ENCODE results near the gene CTCFL.

The CTCFL gene

DNA sequence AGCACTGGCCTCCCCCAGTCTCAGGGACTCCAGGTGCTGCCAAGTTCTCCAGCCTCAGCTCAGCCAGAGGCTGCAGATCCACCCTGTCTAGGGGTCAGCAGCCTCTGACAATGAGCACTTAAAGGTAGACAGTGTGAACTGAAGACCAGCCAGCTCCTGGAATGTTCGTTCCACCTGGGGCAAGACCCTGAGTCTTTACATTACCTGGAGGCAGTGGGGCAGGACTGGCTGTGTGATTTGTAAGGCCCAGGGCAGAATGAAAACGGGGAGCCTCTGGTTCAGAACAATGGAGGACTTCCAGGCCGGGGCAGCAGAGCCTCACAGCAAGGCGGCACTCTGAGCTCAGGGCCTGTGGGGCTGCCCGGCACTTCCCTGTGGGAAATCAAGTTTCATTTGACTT is 65.0 kb downstream of the CTCFL start:
- DNase-seq: no peak

DNA sequence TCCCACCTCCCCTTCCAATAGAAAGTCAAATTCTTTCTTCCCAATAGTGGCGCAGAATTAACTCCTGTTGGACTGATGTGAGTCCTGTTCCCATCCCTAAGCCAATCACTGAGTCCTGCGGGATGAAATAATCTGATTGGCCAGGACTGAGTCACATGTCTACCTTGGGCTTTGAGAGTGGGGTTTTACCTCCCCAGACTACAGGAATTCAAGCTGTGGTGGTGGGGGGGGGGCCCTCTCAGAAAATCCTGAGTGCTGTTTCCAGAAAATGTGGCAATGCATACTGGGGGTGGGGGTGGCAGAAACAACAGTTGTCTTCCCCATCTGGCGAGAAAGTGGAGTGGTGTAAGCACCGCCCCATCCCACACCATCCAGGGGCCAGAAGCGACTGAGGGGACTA is 65.7 kb downstream of the CTCFL start:
- DNase-seq: no peak

DNA sequence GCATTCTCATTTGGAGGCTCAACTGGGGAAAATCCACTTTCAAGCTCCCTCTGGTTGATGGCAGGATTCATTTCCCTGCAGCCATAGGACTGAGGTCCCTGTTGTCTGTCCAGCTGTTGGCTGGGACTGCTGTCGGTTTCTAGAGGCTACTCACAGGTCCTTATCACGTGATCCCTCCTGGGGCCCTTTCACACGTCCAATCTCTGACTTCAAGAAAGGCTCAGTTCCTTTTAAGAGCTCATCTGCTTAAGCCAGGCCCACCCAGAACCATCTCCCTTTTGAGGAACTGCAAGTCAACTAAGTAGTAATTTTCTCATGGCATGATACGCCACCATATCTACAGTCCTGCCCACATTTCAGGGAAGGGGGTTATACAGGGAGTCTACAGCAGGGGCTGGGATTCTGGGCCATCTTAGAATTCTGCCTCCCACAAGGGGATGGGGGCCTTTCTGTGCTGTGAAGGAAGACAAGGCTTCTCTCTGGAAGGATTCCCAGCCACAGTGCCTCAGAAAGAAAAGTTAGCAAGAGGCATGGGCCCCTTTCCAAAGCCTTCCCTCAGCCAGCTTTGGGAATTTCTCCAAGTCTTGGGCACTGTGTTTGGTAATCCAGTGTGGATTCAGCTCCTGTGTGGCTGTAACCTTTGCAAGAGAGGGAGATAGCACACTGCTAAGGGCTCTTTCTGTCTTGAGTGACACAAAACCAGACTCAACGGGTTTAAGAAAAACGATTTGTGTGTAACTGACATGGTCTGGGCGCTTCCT is 66.4 kb downstream of the CTCFL start:
- DNase-seq: no peak

DNA sequence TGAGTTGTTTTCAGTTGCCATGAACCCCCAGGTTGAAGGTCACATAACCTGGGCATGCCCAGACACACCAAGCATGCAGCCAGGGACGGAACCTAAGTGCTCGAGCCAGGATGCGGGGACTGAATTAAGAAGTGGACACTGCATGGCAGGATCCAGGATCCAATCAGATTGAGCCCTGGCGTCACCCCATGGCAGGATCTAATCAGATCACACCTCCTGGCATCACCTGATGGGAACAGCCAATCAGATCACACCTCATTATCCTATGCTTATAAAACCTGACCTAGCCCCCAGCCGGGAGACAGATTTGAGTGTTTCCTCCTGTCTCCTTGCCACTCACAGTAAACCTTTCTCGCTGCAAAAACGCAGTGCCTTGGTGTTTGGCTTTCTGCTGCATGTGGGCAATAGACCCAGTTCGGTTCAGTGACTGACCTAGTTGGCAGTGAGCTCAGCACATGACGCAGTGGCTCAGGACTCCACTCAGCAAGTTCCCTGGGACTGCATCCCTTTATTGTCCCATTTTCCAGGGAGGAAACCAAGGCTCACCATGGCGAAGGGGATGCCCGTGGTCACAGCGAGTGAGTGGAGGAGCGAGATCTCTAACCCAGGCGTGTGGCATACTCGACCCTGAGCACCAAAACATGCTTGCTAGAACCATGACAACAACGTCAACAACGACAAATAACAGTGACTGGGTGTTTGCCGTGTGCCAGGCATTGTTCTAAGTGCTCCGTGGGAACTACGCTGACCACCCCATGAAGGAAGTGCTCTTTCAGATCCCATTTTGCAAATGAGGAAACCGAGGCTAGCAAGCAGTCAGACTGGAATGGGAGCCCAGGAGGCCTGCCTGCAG is 67.5 kb downstream of the CTCFL start:
- DNase-seq: no peak

DNA sequence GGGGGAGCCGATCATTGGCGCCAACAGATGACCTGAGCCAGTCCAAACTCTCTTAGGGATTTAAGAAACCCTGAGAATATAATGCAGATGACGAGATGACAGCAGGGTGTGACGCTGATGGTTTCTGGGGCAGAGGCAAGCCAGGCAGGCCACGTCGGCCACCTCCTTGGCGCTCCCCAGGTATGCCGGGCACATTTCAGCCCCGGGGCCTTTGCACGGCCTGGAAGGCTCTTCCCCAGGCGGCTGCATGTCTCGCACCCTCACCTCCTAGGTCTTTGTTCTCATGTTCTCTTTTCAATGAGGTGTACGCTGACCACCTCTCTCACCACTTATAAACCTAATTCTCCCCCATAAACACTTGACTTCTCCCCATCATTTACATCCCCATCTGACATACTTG is 68.8 kb downstream of the CTCFL start:
- no peak for DNase-seq

DNA sequence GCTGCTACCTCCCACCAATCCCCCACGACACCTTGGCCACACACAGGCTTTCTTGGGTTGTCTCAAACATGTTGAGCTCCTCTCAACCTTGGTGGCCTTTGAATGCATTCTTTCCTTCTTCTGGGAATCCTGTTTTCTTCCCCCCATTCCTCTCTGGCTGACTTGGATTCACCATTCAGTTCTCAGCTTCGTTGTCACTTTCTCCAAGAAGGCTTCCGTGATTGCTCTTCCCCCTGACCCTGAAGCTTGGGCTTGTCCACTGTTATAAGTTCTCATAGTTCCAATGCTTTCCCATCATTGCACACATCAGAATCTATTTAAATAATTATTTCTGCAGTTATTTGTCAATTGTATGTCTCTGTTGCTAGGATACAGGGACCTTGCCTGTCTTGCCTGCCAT is 69.6 kb downstream of the CTCFL start:
- DNase-seq: no peak

DNA sequence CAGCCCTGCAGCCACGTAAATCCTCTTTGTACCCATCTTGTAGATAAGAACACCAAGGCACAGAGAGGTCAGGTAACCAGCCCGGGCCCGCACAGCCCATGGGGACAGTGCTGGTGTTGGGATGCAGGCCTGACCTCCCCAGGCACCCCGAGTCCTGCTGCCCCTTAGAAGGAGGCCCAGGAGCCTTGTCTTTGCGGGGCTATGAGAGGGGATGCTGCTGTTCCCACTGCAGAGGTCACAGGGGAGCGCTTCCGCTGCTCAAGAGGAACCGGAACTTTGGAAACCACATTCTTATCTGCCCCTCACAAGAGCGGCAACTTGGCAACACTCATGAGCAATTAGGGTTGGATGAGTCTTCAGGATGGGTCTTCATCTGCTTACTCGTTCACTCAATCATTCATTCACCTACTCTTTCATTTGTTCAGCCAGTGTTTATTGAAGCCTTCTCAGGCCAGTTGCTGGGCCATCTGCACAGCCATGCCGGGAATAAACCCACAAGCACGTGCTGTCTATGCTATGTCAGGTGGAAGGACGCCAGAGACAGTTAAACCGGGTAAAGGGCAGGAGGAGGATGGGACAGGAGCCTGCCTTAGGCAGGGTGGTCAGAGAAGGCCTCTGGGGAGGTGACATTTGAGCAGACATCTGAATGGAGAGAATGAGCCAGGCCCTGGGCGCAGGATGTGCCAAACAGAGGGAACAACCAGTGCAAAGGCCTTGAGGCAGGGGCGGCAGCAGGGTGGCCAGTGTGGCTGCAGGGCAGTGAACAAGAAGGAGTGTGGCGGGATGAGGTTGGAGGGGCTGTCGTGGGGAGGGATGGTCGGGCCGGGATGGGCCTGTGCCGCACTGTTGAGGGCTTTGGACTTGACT is 72.9 kb downstream of the CTCFL start:
- no peak for DNase-seq

DNA sequence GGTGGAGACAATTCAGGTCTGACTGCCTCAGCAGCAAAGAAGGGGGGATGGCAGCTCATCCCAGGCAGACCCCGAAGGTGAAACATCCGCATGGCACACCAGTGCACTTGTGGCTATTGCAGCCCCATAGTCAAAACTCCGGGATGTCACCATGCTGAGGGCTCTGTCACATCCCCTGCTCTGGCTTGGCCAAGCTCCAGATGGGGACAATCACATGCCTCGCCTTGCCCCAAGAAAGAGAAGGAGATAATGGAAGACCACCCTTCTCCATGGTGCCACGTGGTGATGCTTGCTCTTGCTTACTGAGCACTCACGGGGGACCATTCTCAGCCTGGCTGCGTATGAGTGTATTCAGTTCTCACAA is 73.5 kb downstream of the CTCFL start:
- DNase-seq: no peak

DNA sequence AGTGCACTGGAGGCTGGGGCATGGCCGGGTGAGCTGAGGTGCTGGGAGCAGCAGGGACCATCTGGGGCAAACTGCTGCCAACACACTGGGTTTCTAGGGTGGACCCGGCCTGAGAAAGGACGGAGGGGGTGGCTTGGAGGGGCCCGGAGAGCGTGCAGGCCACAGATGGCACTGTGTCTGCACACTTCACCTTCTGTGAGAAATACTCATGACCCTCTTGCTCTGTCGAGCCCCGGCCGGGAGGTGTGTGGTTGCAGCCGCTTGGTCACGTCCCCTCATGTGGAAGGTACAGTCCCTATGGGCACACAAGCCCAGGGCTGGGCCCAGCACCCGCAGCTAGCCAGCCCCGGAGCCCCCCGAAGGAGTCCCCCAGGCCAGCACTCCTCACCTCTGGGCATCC is 74.0 kb downstream of the CTCFL start:
- DNase-seq: no peak

DNA sequence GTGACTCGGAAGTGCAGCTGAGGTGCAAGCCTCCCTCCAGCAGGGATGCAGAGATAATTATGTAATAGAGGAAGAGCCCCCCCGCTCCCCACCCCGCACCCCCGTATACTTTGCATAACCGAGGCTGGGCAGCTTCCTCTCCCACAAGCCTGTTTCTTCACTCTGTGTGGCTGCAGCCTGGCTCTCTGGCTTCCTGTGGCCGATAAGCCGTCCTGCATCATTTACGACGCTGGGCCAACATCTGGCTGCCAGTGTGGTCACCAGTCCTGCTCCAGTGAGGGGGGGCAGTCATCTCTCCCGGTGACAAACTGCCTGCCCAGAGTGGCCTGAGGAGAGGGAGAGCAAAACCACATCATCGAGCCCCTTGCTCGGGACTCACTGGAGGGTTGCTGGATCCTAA is 74.5 kb downstream of the CTCFL start:
- no peak for DNase-seq

DNA sequence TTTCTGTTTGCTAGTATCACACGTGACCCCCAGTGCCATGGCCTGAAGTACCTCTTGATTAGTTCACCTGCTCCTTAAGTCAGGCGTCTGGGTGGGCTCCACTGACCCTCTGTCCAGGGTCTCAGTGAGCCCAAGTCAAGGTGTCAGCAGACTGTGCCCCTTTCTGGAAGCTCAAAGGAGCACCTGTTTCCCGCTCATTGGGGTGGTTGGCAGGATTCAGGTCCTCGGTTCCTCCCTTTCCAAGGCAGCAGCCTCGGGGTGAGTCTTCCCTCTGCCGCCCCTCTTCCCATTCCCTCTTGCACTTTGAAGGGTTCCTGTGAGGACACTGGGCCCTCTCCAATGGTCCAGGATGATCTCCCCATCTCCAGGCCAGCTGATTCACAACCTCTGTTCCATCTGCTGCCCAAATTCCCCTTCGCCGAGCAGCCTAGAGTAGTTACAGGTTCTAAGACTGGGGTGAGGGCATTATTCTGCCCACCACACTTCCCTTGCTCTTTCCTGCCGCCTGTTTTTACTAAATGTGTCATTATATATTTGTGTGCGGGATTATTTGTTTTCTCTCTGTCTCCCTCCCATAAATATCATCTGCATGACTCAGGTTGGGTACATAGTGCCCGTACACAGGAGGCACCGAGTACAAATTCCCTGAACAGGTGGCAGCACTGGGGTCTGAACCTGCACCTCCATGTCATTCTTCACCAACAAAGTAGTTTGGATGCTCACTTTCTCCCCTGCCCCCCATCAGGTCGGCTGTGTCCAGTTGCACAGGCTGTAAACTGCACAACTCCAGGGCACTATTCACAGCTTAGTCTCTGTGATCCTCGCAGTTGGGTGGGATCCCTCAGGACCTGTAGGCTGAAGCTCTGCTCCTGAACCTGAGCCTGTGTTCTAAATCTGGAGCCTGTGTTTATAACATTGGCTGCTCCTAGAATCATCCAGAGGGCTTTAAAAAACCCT is 75.3 kb downstream of the CTCFL start:
- no peak for DNase-seq

DNA sequence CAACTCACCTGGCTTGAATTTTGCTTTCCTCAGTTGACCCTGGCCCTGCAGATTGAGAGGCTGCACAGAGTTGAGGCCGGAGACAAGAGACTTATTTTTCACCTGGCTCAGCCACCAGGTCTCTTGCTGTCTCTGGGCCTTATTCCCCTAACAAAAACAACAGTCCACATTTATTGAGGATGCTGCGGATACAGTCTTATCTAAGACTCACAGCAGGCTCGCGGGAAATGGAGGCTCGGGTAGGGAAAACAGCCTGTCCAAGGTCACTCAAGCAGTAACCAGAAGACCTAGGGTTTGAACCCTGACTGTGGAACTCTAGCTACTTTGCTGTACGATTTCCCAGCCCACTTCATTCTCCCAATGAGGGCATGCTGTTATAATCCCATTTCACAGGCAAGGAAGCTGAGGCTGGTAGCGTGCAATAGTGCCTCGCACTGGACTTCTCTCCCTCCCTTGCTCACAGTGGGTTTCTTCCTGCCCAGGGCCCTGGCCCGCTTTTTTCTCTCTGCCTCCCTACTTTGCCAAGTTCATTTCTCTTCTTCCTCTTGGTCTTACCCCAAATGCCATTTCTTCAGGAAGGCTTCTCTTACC is 76.1 kb downstream of the CTCFL start:
- DNase-seq: no peak

Data from activated CD4-positive, alpha-beta T cell treated with anti-CD3 and anti-CD28 coated beads, Interleukin-2, amount 50 U/mL, for 16 hours (primary cell).